Lung (tissue), 12 donors: ENCODE data around the gene ENPP1. TPM values are rescaled to one million over a fixed set of nuclear protein-coding genes. Genes with fewer than 3 reads are reported as not detected.

Source experiments
- ATAC-seq: fragments of 200-7000 bp; cut with Tn5 transposase; one replicate; pipeline ENCODE4 v1.9.1; 2020; ENCODE audit warnings: moderate number of reproducible peaks; ENCODE audit not compliant: insufficient read depth, low FRiP score
- DNase-seq, 3 donors: peaks; one replicate each; pipeline ENCODE4 v3.0.0-alpha.2; 2013 to 2017
- H3K27ac ChIP-seq, 2 donors: one replicate each; pipeline ENCODE4 v1.5.1; 2013; ENCODE audit warnings: mild to moderate bottlenecking in 2 of 2, moderate library complexity in 2 of 2, control low read depth in 1 of 2, inconsistent platforms in 1 of 2, low read depth in 1 of 2, low read length in 1 of 2
- H3K27me3 ChIP-seq, 3 donors: one replicate each; pipeline ENCODE4 v1.5.1; 2013; ENCODE audit warnings: low read length in 2 of 3; ENCODE audit not compliant: control insufficient read depth in 3 of 3, insufficient read depth in 3 of 3
- H3K36me3 ChIP-seq, 4 donors: one replicate each; pipeline ENCODE4 v1.5.1; 2013; ENCODE audit warnings: low read length in 4 of 4, mild to moderate bottlenecking in 1 of 4, moderate library complexity in 1 of 4; ENCODE audit not compliant: control insufficient read depth in 4 of 4, insufficient read depth in 4 of 4
- H3K4me1 ChIP-seq, 5 donors: one replicate each; pipeline ENCODE4 v1.5.1; 2013; ENCODE audit warnings: low read length in 5 of 5, mild to moderate bottlenecking in 2 of 5, moderate library complexity in 1 of 5; ENCODE audit not compliant: control insufficient read depth in 5 of 5, insufficient read depth in 5 of 5
- H3K4me3 ChIP-seq: one replicate; pipeline ENCODE4 v1.5.1; 2013; ENCODE audit warnings: mild to moderate bottlenecking, control low read depth, moderate library complexity
- H3K9ac ChIP-seq, 2 donors: one replicate each; pipeline ENCODE4 v1.5.1; 2013; ENCODE audit warnings: low read length in 2 of 2, control low read depth in 1 of 2; ENCODE audit not compliant: insufficient read depth in 1 of 2
- H3K9me3 ChIP-seq, 4 donors: one replicate each; pipeline ENCODE4 v1.5.1; 2013; ENCODE audit warnings: low read length in 3 of 4, mild to moderate bottlenecking in 1 of 4, moderate library complexity in 1 of 4; ENCODE audit not compliant: control insufficient read depth in 4 of 4, insufficient read depth in 3 of 4
- WGBS, 2 donors: extraction: QIAGEN DNeasy Blood & Tissue Kit; methylation state at CpG; one replicate each; pipeline ENCODE4 v1.1.7; 2013; 5-methylcytosine and 5-hydroxymethylcytosine counted together
- polyA plus RNA-seq, 2 donors: library from polyadenylated mRNA; stranded (reverse); fragments of 200-250 nt; gene quantifications; one replicate each; pipeline ENCODE4 v1.2.1, GENCODE V29; 2013
- total RNA-seq, 2 donors: library from RNA; depleted of rRNA in 1 of 2; stranded (reverse); fragments of >200 nt in 1 of 2; gene quantifications; one replicate each; pipeline ENCODE4 v1.2.1, GENCODE V29; 2014 to 2021
- TF ChIP-seq, protein P1 (sequence below): IDR thresholded peaks from 2 replicates; pipeline ENCODE4 v1.5.1; 2012; ENCODE audit warnings: mild to moderate bottlenecking; ENCODE audit errors: control extremely low read depth, extremely low read depth
- donor health status: control.
- donor health status: control.
- donor health status: Bipolar disorder and iron deficiency.
- donor health status: healthy.
- donor health status: DM: yes; HTN: yes; CAD: no.

ENPP1 gene
- total and polyA plus RNA-seq, 4 donors = 0.21 to 7.3 (median 0.82) TPM

DNA sequence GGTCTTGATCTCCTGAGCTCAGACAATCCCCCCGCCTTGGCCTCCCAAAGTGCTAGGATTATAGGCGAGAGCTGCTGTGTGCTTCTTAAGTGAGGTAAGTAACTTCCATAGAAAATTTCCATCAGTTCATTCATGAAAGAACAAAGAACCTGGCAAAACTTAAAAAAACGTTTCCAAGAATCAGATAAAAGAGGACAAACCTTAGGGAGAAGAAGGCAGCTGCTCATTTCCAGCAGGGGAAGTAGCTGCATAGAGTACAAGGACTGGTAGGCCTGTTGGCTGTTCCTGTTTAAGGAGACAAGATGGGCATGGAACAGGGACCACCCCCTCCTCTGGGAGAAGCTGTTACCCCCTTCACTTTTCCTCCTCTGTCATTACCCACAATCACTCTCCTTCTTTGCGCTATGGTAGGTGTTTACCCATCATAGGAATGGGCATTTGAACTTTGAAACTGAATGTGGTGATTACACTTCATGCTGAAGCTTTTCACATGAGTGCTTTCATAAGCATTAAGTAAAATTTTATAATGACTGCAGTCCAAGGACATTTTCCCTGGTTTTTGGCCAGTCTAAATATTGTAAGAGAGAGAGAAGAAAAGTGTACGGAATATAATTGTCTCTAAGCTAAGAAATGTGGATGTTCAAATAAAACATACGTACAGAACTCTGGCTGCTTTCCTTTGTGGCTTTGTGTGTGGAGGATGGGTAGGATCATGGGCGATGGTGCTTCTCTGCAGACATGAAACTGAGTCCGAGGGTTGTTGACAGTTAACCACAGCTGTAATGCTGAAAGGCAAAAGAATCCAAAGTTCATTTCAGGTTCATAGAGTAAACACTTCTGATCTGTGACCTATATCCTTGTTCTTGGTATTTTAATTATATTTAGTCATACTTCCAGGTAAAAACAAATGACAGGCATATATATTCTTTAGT lies 86.9 kb downstream of the ENPP1 start:
- ATAC-seq (no peak), DNase-seq (no peak)
- no peaks in the 10 kb centered on the region for H3K36me3 ChIP-seq
- H3K27me3 ChIP-seq = no peaks in the 10 kb centered on the region
- 65 to 71% methylated on average over 8 of the region's 8 CpGs for WGBS, 2 donors
- no peaks in the 10 kb centered on the region for H3K4me1 ChIP-seq
- TF ChIP-seq, protein P1, sequence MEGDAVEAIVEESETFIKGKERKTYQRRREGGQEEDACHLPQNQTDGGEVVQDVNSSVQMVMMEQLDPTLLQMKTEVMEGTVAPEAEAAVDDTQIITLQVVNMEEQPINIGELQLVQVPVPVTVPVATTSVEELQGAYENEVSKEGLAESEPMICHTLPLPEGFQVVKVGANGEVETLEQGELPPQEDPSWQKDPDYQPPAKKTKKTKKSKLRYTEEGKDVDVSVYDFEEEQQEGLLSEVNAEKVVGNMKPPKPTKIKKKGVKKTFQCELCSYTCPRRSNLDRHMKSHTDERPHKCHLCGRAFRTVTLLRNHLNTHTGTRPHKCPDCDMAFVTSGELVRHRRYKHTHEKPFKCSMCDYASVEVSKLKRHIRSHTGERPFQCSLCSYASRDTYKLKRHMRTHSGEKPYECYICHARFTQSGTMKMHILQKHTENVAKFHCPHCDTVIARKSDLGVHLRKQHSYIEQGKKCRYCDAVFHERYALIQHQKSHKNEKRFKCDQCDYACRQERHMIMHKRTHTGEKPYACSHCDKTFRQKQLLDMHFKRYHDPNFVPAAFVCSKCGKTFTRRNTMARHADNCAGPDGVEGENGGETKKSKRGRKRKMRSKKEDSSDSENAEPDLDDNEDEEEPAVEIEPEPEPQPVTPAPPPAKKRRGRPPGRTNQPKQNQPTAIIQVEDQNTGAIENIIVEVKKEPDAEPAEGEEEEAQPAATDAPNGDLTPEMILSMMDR = no peak
- H3K4me3 ChIP-seq = no peak overlapping the region
- H3K27ac ChIP-seq = no peak overlapping the region
- no peak overlapping the region for H3K9ac ChIP-seq
- H3K9me3 ChIP-seq = peaks cover 0 to 7% (median 1%) of the 10 kb centered on the region in 4 donors

DNA sequence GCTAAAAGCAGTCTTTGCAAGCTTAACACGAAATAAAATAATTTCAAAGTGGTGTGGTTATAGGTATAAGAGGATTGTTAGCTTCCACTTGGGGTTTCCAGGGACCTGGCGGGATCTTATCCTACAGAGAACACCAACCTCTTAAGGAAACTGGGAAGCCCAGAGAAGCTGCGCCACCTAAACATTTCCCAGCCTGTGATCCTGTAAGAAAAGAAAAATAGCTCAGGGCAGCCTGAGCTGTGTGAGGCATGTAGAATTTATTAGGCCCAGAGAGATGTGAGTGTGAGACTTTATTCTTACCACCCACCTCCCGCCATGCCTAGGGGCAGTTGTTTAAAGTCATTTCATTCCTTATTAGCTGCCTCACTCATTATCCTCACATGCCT lies 89.2 kb downstream of the ENPP1 start:
- WGBS, 2 donors = 91 to 93% methylated on average over 4 of the region's 4 CpGs
- DNase-seq (no peak), ATAC-seq (no peak)
- Histone ChIP-seq H3K9ac (no peak overlapping the region), H3K27ac (no peak overlapping the region), H3K36me3 (no peaks in the 10 kb centered on the region), H3K4me1 (no peaks in the 10 kb centered on the region), H3K4me3 (no peak overlapping the region), H3K27me3 (no peaks in the 10 kb centered on the region), H3K9me3 (peaks cover 0 to 7% (median 1%) of the 10 kb centered on the region in 4 donors)
- TF ChIP-seq, protein P1 = no peak

DNA sequence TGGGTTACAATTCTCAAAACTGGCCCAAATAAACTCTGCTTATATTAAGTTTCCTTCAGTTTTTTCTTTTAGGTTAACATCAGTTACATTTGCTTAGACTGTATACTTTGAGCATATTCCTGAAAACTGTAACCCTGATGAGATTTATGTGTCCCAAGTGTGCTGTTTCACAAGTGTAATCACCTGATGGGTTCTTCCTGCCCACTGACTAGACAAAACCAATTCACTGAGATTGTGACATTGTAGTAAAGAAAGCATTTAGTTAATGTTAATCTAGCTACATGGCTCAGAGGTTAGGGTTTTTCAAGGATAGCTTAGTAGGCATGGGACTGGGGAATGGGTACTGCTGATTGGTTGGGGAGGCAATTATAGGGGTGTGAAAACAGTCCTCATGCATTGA lies 89.8 kb downstream of the ENPP1 start:
- H3K4me1 ChIP-seq = no peaks in the 10 kb centered on the region
- DNase-seq (no peak), ATAC-seq (no peak)
- no peak overlapping the region for H3K27ac ChIP-seq
- no peaks in the 10 kb centered on the region for H3K36me3 ChIP-seq
- no peaks in the 10 kb centered on the region for H3K27me3 ChIP-seq
- no peak overlapping the region for H3K9ac ChIP-seq
- H3K4me3 ChIP-seq = no peak overlapping the region
- H3K9me3 ChIP-seq = peaks cover 0 to 7% (median 1%) of the 10 kb centered on the region in 4 donors
- TF ChIP-seq, protein P1 = no peak
